Adrenal gland (tissue), 12 donors: ENCODE data around the gene TMEM18. TPM values are rescaled to one million over a fixed set of nuclear protein-coding genes. Genes with fewer than 3 reads are reported as not detected.

ENCODE experiments used
- DNase-seq, 7 donors: peaks; one replicate each; pipeline ENCODE4 v3.0.0-alpha.2; 2019 to 2020
- H3K27ac ChIP-seq, 5 donors: fragments of 200-600 bp; sonication (generic) in 4 of 5; 1 replicate in 3 of 5; 2 replicates in 2 of 5; pipeline versions ENCODE4 v1.5.1 to v1.8.0; 2016 to 2020; ENCODE audit warnings: mild to moderate bottlenecking in 1 of 5
- H3K27me3 ChIP-seq: fragments of 200-600 bp; 2 replicates; pipeline ENCODE4 v1.8.0; 2021
- H3K36me3 ChIP-seq, 2 donors: fragments of 200-600 bp; replicated peaks in 1 of 2; 1 replicate in 1 of 2; 2 replicates in 1 of 2; pipeline versions ENCODE4 v1.5.1 to v1.8.0; 2018 to 2022
- H3K4me1 ChIP-seq, 2 donors: fragments of 200-600 bp; replicated peaks in 1 of 2; 1 replicate in 1 of 2; 2 replicates in 1 of 2; pipeline versions ENCODE4 v1.5.1 to v1.8.0; 2018 to 2021
- H3K4me3 ChIP-seq, 4 donors: fragments of 200-600 bp; sonication (generic) in 3 of 4; one replicate each; pipeline ENCODE4 v1.5.1; 2016 to 2018
- H3K9me3 ChIP-seq, 3 donors: fragments of 200-600 bp; sonication (generic) in 1 of 3; replicated peaks in 1 of 3; 1 replicate in 2 of 3; 2 replicates in 1 of 3; pipeline versions ENCODE4 v1.5.1 to v1.8.0; 2016 to 2021
- POLR2A ChIP-seq, 2 donors: fragments of 450-650 bp; IDR thresholded peaks; one replicate each; pipeline ENCODE4 v1.6.1; 2017; ENCODE audit warnings: antibody characterized with exemption in 2 of 2, mild to moderate bottlenecking in 2 of 2, moderate library complexity in 1 of 2
- WGBS, 4 donors: extraction: QIAGEN DNeasy Blood & Tissue Kit in 2 of 4; methylation state at CpG; one replicate each; pipeline versions ENCODE4 v1.1.5 to v1.1.7; 2013 to 2017; 5-methylcytosine and 5-hydroxymethylcytosine counted together
- intact Hi-C, 2 donors: fragments of 100-400 bp; cut with DNase I; formaldehyde crosslinking; loops; one replicate each; pipeline versions ENCODE4 v1.14.1 to v1.15.0; 2022 to 2023
- polyA plus RNA-seq, 3 donors: library from polyadenylated mRNA; stranded (reverse); fragments of 200-250 nt in 2 of 3; fragments of 350-450 nt in 1 of 3; fragmentation: Illumina TruSeq in 1 of 3; extraction: RNeasy Lipid Tissue Mini Kit (QIAGEN cat#74804) in 1 of 3; gene quantifications; one replicate each; pipeline ENCODE4 v1.2.3, GENCODE V29; 2013 to 2014
- total RNA-seq, 9 donors: library from RNA; depleted of rRNA in 4 of 9; stranded (reverse); fragments of >200 nt in 4 of 9; fragments of 120-200 nt in 1 of 9; fragmentation: NEBNext Ultra II Directional in 1 of 9; extraction: Animal tissue kit (Norgen Biotek cat#: 25700) in 1 of 9; gene quantifications; one replicate each; pipeline versions ENCODE4 v1.1.0 to v1.2.4, GENCODE V29; 2013 to 2023
- TF ChIP-seq, protein P1 (sequence below), 6 experiments: fragments of 450-650 bp in 4 of 6; fragments of 200-600 bp in 2 of 6; sonication (generic) in 1 of 6; IDR thresholded peaks; 1 replicate in 5 of 6; 2 replicates in 1 of 6; pipeline versions ENCODE4 v1.5.1 to v1.8.0; 2016 to 2021; ENCODE audit warnings: antibody characterized with exemption in 6 of 6, mild to moderate bottlenecking in 2 of 6, moderate library complexity in 1 of 6
- donor health status: healthy with polysubstance abuse.
- donor health status: Bipolar disorder and iron deficiency.
- donor health status: DM: yes; HTN: yes; CAD: no.
- donor health status: DM: no; HTN: no; CAD: no.
- donor health status: DM: no; HTN: no; CAD: no.
- donor health status: DM: yes; HTN: yes; CAD: no.

Gene TMEM18
- total and polyA plus RNA-seq, 12 donors = 17.2 to 56.9 (median 31.9) TPM

DNA sequence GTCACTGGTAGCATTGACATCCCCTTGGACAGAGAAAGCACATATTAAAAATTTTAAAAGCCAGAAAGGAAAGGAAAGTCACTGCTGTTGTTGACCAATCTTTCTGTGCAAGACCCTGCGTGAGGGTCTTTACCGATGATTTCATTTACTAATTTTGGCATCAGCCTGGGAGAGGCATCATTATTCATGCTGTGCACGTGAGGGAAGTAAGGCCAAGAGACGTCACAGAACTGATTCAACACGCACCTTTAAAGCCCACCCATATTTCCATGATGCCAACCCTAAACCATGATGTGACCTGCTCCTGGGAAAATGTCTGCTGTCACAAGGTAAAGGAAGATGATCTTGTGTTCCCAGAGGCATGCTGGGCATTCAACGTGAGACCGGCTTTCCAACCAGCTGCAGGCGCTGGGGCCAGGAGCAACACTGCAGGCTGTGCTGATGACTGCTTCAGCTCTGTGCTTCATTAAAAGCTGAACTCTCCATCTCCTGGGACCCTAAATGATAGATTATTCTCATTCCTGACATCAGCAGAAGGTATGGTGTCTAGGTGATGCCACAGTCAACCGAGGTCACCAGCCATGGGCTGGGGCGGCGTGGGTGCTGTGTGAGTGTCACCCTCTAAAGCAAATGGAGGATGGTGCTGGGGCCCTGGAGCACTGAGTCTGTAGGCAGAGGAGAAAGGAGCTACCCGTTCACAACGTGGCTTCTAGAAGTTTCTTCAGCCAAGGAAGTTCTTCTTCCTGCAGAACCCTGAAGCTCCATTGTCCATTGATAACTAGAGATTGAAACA, 53.9 kb downstream of the TMEM18 start:
- 89 to 95% (median 91%) methylated on average over 10 to 13 of the region's 13 CpGs for WGBS, 4 donors

DNA sequence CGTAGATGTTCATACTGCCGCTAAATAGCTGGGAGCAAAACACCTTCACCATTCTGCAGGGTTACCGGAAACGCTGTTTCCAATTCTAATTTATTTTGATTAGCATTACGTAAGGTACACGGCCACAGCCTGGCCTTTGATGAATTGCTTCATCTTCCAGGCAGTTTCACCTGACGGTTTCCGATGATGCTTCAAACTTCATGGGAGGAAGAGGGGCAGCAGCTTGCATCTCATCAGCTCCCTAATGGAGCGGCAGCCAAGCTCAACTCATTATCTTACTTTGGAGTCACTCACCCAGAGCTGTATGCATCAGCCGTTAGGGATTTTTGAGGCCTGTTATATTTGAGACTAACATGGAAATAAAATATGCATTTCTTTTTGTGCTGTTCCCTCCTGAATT, 54.8 kb downstream of the TMEM18 start:
- Histone ChIP-seq H3K4me1 (no peaks in the 10 kb centered on the region), H3K36me3 (no peaks in the 10 kb centered on the region), H3K27me3 (no peaks in the 10 kb centered on the region), H3K27ac (no peak overlapping the region), H3K9me3 (peaks cover 0 to 3% (median 0%) of the 10 kb centered on the region in 3 donors), H3K4me3 (no peak overlapping the region)
- intact Hi-C loops = no loop called here
- WGBS, 4 donors = 83 to 89% (median 85%) methylated on average over 10 of the region's 10 CpGs
- DNase-seq = peak in 1 of 7 donors; percentile 18
- TF ChIP-seq, protein P1, sequence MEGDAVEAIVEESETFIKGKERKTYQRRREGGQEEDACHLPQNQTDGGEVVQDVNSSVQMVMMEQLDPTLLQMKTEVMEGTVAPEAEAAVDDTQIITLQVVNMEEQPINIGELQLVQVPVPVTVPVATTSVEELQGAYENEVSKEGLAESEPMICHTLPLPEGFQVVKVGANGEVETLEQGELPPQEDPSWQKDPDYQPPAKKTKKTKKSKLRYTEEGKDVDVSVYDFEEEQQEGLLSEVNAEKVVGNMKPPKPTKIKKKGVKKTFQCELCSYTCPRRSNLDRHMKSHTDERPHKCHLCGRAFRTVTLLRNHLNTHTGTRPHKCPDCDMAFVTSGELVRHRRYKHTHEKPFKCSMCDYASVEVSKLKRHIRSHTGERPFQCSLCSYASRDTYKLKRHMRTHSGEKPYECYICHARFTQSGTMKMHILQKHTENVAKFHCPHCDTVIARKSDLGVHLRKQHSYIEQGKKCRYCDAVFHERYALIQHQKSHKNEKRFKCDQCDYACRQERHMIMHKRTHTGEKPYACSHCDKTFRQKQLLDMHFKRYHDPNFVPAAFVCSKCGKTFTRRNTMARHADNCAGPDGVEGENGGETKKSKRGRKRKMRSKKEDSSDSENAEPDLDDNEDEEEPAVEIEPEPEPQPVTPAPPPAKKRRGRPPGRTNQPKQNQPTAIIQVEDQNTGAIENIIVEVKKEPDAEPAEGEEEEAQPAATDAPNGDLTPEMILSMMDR (IDR thresholded peaks at IDR 0.05) = no peak
- TF ChIP-seq POLR2A (IDR thresholded peaks at IDR 0.05) = no peak

More for the DNA sequence above, 53.9 kb downstream of the TMEM18 start:
- H3K27ac ChIP-seq = no peak overlapping the region
- H3K4me3 ChIP-seq = no peak overlapping the region
- H3K9me3 ChIP-seq = no peaks in the 10 kb centered on the region
- intact Hi-C loops = no loop called here
- no peaks in the 10 kb centered on the region for H3K36me3 ChIP-seq
- no peaks in the 10 kb centered on the region for H3K27me3 ChIP-seq
- peak in 1 of 7 donors; percentile 13 for DNase-seq
- TF ChIP-seq POLR2A (IDR thresholded peaks at IDR 0.05) = no peak
- TF ChIP-seq, protein P1 (IDR thresholded peaks at IDR 0.05) = no peak
- no peaks in the 10 kb centered on the region for H3K4me1 ChIP-seq

DNA sequence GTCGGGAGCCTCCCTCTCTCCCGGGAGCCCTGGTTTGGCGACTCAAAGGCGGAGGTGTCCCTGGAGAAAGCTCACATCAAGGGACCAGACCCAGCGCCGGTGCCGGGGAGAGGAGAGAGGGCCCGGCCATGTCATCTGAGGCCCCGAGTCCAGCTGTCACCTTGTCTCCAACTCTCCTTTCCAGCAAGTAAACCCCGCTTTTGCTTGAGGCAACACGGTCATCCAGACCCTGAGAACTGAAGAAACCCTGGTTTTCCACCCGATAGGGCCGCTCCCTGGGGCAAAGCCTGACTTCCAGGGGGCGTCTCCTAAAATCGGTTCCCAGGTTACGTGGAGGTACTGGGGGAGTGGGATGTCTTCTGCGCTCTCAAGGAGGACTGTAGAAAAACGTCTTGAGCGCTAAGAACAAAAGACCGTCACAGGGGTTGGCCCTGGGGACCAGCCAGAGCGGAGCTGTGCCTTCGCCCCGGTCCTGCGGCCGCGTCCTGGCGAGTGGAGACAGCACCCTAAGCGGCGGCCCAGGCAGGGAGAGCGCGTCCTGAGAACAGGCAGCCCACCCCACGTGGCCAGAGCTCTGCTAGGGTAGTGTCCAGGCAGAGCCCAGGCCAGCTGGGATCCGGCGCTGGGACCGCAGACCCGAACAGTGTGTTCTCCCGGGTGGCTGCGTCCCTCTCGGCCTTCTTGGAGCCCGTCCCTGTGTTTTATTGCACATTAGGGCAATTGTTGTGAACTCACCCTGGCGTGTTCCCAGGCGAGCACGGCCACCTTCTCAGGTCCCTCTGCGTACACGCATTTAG, 55.7 kb downstream of the TMEM18 start:
- Histone ChIP-seq H3K4me3 (no peak overlapping the region), H3K36me3 (no peaks in the 10 kb centered on the region), H3K27me3 (no peaks in the 10 kb centered on the region), H3K4me1 (no peaks in the 10 kb centered on the region), H3K9me3 (peaks cover 0 to 3% (median 0%) of the 10 kb centered on the region in 3 donors), H3K27ac (no peak overlapping the region)
- intact Hi-C loops = no loop called here
- 94 to 96% (median 95%) methylated on average over 38 to 45 of the region's 45 CpGs for WGBS, 4 donors
- peak in 1 of 7 donors; percentile 46 for DNase-seq
- no peak for TF ChIP-seq POLR2A (IDR thresholded peaks at IDR 0.05)
- TF ChIP-seq, protein P1 (IDR thresholded peaks at IDR 0.05) = no peak
